ENCODE measurements around the gene ABCF2.

Gene ABCF2

GRCh38 chr7:151178831-151179230, 48.2 kb downstream of the ABCF2 start:
- no peak overlapping the region for H3K4me3 ChIP-seq (ENCODE audit: low read depth, low read length)
- ChIA-PET CTCF (interaction anchor here (0.7 to 5.4 kb wide), 4 partner anchors 9 to 216 kb away, joined by 4 to 32 read pairs (median 8); partner anchors contain the start of gene GBX1), POLR2A (interaction anchor here (0.8 kb wide), 1 partner anchor 48 kb away, joined by 4 read pairs; the partner anchor contains the start of gene ABCF2)
- TF ChIP-seq CTCF (IDR thresholded peaks at IDR 0.05; ENCODE audit: insufficient read depth, low read length, missing control alignments) = no peak
- no peak for DNase-seq (ENCODE audit: low read depth, low spot score)

- no peak for TF ChIP-seq CTCF (IDR thresholded peaks at IDR 0.05; ENCODE audit: insufficient read depth, low read length, missing control alignments)
- DNase-seq (ENCODE audit: low read depth, low spot score) = no peak
- POLR2A ChIA-PET = no interaction called here
- H3K4me3 ChIP-seq (ENCODE audit: low read depth, low read length) = no peak overlapping the region
- CTCF ChIA-PET = interaction anchor here (1.2 to 5.4 kb wide), 4 partner anchors 9 to 215 kb away, joined by 3 to 32 read pairs (median 14); partner anchors contain the start of gene GBX1
Observed at GRCh38 chr7:151178236-151178635, 48.8 kb downstream of the ABCF2 start.

GRCh38 chr7:151177310-151177709, 49.7 kb downstream of the ABCF2 start:
- CTCF ChIA-PET = interaction anchor here (0.9 to 5.4 kb wide), 9 partner anchors 8 to 279 kb away, joined by 3 to 32 read pairs (median 4); partner anchors contain the start of genes ASB10 and GBX1
- DNase-seq (ENCODE audit: low read depth, low spot score) = no peak
- POLR2A ChIA-PET = no interaction called here
- H3K4me3 ChIP-seq (ENCODE audit: low read depth, low read length) = no peak overlapping the region
- no peak for TF ChIP-seq CTCF (IDR thresholded peaks at IDR 0.05; ENCODE audit: insufficient read depth, low read length, missing control alignments)

GRCh38 chr7:151176401-151176800, 50.6 kb downstream of the ABCF2 start:
- no peak overlapping the region for H3K4me3 ChIP-seq (ENCODE audit: low read depth, low read length)
- CTCF ChIA-PET = interaction anchor here (1.2 to 5.4 kb wide), 6 partner anchors 7 to 213 kb away, joined by 3 to 32 read pairs (median 6); partner anchors contain the start of genes ASB10 and GBX1
- TF ChIP-seq CTCF (IDR thresholded peaks at IDR 0.05; ENCODE audit: insufficient read depth, low read length, missing control alignments) = no peak
- POLR2A ChIA-PET = no interaction called here
- DNase-seq (ENCODE audit: low read depth, low spot score) = no peak

- ChIA-PET POLR2A (no interaction called here), CTCF (interaction anchor here (1.1 to 4.2 kb wide), 6 partner anchors 9 to 213 kb away, joined by 4 to 19 read pairs (median 6); partner anchors contain the start of gene ASB10)
- no peak for DNase-seq (ENCODE audit: low read depth, low spot score)
- no peak overlapping the region for H3K4me3 ChIP-seq (ENCODE audit: low read depth, low read length)
- TF ChIP-seq CTCF (IDR thresholded peaks at IDR 0.05; ENCODE audit: insufficient read depth, low read length, missing control alignments) = no peak
Observed at GRCh38 chr7:151175793-151176311, 51.2 kb downstream of the ABCF2 start.

GRCh38 chr7:151175047-151175792, 51.8 kb downstream of the ABCF2 start:
- ChIA-PET CTCF (interaction anchor here (1.0 to 4.2 kb wide), 7 partner anchors 8 to 113 kb away, joined by 3 to 19 read pairs (median 4); no protein-coding TSS in a partner anchor), POLR2A (no interaction called here)
- no peak for TF ChIP-seq CTCF (IDR thresholded peaks at IDR 0.05; ENCODE audit: insufficient read depth, low read length, missing control alignments)
- H3K4me3 ChIP-seq (ENCODE audit: low read depth, low read length) = no peak overlapping the region
- DNase-seq (ENCODE audit: low read depth, low spot score) = no peak
